ENCODE results near the gene GTF2F1. TPM values are rescaled to one million over a fixed set of nuclear protein-coding genes. Genes with fewer than 3 reads are reported as not detected.
"Not testable (repeated sequence)": the region's sequence is repeated elsewhere in the genome, so short reads cannot be mapped to it uniquely, and the experiment has no call there.

The GTF2F1 gene
- polyA plus RNA-seq, 4 donors: 63.2 to 101 (median 64.7) TPM

DNA sequence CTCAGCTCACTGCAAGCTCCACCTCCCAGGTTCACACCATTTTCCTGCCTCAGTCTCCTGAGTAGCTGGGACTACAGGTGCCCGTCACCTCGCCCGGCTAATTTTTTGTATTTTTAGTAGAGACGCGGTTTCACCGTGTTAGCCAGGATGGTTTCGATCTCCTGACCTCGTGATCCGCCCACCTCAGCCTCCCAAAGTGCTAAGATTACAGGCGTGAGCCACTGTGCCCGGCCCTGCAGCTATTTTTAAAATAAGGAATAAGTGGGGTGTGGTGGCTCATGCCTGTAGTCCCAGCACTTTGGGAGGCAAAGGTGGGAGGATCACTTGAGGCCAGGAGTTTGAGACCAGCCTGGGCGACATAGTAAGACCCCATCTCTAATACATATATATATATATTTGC lies 32.5 kb downstream of the GTF2F1 start:
- H3K36me3 ChIP-seq (ENCODE audit: control insufficient read depth in 3 of 3, insufficient read depth in 2 of 3, low read depth in 1 of 3, low read length in 3 of 3): peaks cover 0 to 23% (median 2%) of the 10 kb centered on the region in 3 donors
- DNase-seq; H3K9me3 ChIP-seq (ENCODE audit: control insufficient read depth in 2 of 2, insufficient read depth in 1 of 2, low read depth in 1 of 2, low read length in 1 of 2); H3K4me3 ChIP-seq (ENCODE audit: low read depth in 1 of 3, low read length in 3 of 3); H3K27ac ChIP-seq (ENCODE audit: low read depth in 1 of 3, low read length in 2 of 3); H3K4me1 ChIP-seq (ENCODE audit: control insufficient read depth in 3 of 3, insufficient read depth in 2 of 3, low read depth in 1 of 3, low read length in 2 of 3); H3K27me3 ChIP-seq (ENCODE audit: control insufficient read depth in 3 of 3, insufficient read depth in 3 of 3, low read length in 3 of 3); FAIRE-seq: not testable (repeated sequence)
- 90 to 95% (median 92%) methylated on average over 12 of the region's 12 CpGs for whole genome bisulfite sequencing, 3 donors

DNA sequence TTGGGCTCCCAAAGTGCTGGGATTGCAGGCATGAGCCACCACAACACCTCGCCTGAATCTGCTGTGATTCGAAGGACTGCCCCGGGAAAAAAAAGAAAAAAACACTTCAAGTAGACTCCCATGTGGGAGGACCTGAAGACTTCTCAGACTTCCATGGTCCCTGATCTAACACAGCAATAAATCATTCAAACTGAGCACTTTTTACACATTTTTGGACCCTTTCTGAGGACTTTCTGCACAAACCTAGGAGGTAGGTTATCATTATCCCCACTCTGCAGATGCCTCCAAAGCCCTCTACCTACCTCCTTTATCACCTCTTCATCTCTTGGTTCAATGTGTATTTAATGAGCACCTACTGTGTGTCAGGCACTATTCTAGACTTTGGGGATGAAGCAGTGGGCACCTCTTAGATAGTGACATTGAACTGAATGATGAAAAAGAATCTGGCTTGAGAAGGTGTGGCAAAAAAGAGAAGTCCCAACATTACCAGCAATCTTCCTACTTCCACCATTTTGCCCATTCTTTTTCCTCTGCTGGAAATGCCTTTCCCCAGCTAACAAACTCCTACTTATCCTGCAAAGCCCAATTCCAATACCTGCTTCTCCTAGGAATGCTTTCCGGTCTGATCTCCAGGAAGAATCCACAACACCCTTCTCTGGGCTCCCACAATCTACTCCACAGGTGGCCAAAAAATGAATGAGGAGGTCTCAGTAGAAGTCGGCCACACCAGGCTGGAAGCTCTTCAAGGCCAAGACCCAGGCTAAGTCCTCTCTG lies 33.2 kb downstream of the GTF2F1 start:
- Histone ChIP-seq H3K27ac (ENCODE audit: low read depth in 1 of 3, low read length in 2 of 3) (no peak overlapping the region), H3K27me3 (ENCODE audit: control insufficient read depth in 3 of 3, insufficient read depth in 3 of 3, low read length in 3 of 3) (no peaks in the 10 kb centered on the region), H3K36me3 (ENCODE audit: control insufficient read depth in 3 of 3, insufficient read depth in 2 of 3, low read depth in 1 of 3, low read length in 3 of 3) (peaks cover 0 to 17% (median 0%) of the 10 kb centered on the region in 3 donors), H3K4me1 (ENCODE audit: control insufficient read depth in 3 of 3, insufficient read depth in 2 of 3, low read depth in 1 of 3, low read length in 2 of 3) (peaks cover 0 to 5% (median 0%) of the 10 kb centered on the region in 3 donors), H3K9me3 (ENCODE audit: control insufficient read depth in 2 of 2, insufficient read depth in 1 of 2, low read depth in 1 of 2, low read length in 1 of 2) (no peaks in the 10 kb centered on the region), H3K4me3 (ENCODE audit: low read depth in 1 of 3, low read length in 3 of 3) (no peak overlapping the region)
- FAIRE-seq (no peak), DNase-seq (no peak)
- WGBS, 3 donors: 81 to 97% (median 86%) methylated on average over 5 of the region's 5 CpGs

DNA sequence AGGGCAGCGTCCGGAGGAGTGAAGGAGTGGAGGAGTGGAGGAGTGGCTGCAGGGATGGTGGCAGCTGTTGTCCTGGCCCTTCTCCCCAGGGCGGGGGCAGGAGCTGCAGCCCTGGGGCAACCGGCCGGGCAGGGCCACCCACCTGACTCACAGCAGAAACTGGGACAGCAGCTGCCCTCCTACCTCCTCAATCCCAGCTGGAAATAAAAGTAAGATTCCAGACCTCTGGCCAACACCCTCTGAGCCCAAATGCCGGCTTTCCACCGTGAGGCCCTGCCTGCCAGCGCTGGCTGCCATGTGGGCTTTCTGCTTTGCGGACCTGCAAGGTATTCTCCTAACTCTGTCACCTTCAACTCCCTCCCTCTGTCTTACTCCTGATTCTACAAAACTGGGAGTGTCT lies 35.0 kb downstream of the GTF2F1 start:
- H3K4me3 ChIP-seq (ENCODE audit: low read depth in 1 of 3, low read length in 3 of 3): no peak overlapping the region
- H3K36me3 ChIP-seq (ENCODE audit: control insufficient read depth in 3 of 3, insufficient read depth in 2 of 3, low read depth in 1 of 3, low read length in 3 of 3): peaks cover 0 to 6% (median 0%) of the 10 kb centered on the region in 3 donors
- WGBS, 3 donors: 30 to 51% (median 42%) methylated on average over 7 to 9 of the region's 9 CpGs
- no peak for DNase-seq
- peaks cover 0 to 5% (median 0%) of the 10 kb centered on the region in 3 donors for H3K4me1 ChIP-seq (ENCODE audit: control insufficient read depth in 3 of 3, insufficient read depth in 2 of 3, low read depth in 1 of 3, low read length in 2 of 3)
- no peak overlapping the region for H3K27ac ChIP-seq (ENCODE audit: low read depth in 1 of 3, low read length in 2 of 3)
- H3K27me3 ChIP-seq (ENCODE audit: control insufficient read depth in 3 of 3, insufficient read depth in 3 of 3, low read length in 3 of 3): no peaks in the 10 kb centered on the region
- no peak for FAIRE-seq
- peaks cover 0 to 4% of the 10 kb centered on the region in 2 donors for H3K9me3 ChIP-seq (ENCODE audit: control insufficient read depth in 2 of 2, insufficient read depth in 1 of 2, low read depth in 1 of 2, low read length in 1 of 2)

GRCh38 chr19:6357174-6357573 lies 35.8 kb downstream of the GTF2F1 start:
- 79 to 85% (median 83%) methylated on average over 14 of the region's 14 CpGs for WGBS, 3 donors
- no peaks in the 10 kb centered on the region for H3K27me3 ChIP-seq (ENCODE audit: control insufficient read depth in 3 of 3, insufficient read depth in 3 of 3, low read length in 3 of 3)
- no peaks in the 10 kb centered on the region for H3K36me3 ChIP-seq (ENCODE audit: control insufficient read depth in 3 of 3, insufficient read depth in 2 of 3, low read depth in 1 of 3, low read length in 3 of 3)
- FAIRE-seq: no peak
- H3K4me1 ChIP-seq (ENCODE audit: control insufficient read depth in 3 of 3, insufficient read depth in 2 of 3, low read depth in 1 of 3, low read length in 2 of 3): peaks cover 0 to 1% (median 0%) of the 10 kb centered on the region in 3 donors
- no peak for DNase-seq
- peaks cover 0 to 4% of the 10 kb centered on the region in 2 donors for H3K9me3 ChIP-seq (ENCODE audit: control insufficient read depth in 2 of 2, insufficient read depth in 1 of 2, low read depth in 1 of 2, low read length in 1 of 2)
- no peak overlapping the region for H3K27ac ChIP-seq (ENCODE audit: low read depth in 1 of 3, low read length in 2 of 3)
- H3K4me3 ChIP-seq (ENCODE audit: low read depth in 1 of 3, low read length in 3 of 3): no peak overlapping the region

DNA sequence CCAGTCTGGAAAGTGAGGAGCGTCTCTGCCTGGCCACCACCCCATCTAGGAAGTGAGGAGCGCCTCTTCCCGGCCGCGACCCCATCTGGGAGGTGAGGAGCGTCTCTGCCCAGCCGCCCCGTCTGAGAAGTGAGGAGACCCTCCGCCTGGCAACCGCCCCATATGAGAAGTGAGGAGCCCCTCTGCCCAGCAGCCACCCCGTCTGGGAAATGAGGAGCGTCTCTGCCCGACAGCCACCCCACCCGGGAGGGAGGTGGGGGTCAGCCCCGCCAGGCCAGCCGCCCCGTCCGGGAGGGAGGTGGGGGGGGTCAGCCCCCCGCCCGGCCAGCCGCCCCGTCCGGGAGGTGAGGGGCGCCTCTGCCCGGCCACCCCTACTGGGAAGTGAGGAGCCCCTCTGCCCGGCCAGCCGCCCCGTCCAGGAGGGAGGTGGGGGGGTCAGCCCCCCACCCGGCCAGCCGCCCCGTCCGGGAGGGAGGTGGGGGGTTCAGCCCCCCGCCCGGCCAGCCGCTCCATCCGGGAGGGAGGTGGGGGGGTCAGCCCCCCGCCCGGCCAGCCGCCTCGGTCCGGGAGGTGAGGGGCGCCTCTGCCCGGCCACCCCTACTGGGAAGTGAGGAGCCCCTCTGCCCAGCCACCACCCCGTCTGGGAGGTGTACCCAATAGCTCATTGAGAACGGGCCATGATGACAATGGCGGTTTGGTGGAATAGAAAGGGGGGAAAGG lies 37.5 kb downstream of the GTF2F1 start:
- not testable (repeated sequence) for H3K4me1 ChIP-seq (ENCODE audit: control insufficient read depth in 3 of 3, insufficient read depth in 2 of 3, low read depth in 1 of 3, low read length in 2 of 3); FAIRE-seq; DNase-seq; H3K36me3 ChIP-seq (ENCODE audit: control insufficient read depth in 3 of 3, insufficient read depth in 2 of 3, low read depth in 1 of 3, low read length in 3 of 3); H3K27me3 ChIP-seq (ENCODE audit: control insufficient read depth in 3 of 3, insufficient read depth in 3 of 3, low read length in 3 of 3); H3K27ac ChIP-seq (ENCODE audit: low read depth in 1 of 3, low read length in 2 of 3); H3K9me3 ChIP-seq (ENCODE audit: control insufficient read depth in 2 of 2, insufficient read depth in 1 of 2, low read depth in 1 of 2, low read length in 1 of 2); H3K4me3 ChIP-seq (ENCODE audit: low read depth in 1 of 3, low read length in 3 of 3)
- WGBS, 3 donors: 95 to 98% (median 95%) methylated on average over 12 to 39 of the region's 46 CpGs

DNA sequence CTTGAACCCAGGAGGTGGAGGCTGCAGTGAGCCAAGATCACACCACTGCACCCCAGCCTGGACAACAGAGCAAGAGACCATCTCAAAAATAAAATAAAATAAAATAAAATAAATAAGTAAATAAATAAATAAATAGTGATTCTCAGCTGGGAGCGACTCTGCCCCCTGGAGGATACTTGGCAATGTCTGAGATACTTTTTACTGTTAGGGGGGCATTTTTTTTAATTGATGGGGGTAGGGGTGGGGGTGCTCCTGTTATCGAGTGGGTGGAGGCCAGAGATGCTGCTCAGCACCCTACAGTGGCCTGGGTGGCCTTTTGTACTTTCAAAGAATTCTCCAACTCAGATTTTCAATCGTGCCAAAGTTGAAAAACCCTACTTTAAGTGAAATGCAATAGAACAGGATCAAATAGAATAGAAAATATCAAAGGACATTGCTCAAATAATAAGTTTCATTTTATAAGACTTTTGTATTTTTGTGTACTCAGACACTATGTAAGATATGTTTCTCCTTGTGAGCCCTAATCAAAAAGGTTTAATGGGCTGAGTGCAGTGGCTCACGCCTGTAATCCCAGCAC lies 38.8 kb downstream of the GTF2F1 start:
- Histone ChIP-seq H3K9me3 (ENCODE audit: control insufficient read depth in 2 of 2, insufficient read depth in 1 of 2, low read depth in 1 of 2, low read length in 1 of 2) (peaks cover 0 to 4% of the 10 kb centered on the region in 2 donors), H3K36me3 (ENCODE audit: control insufficient read depth in 3 of 3, insufficient read depth in 2 of 3, low read depth in 1 of 3, low read length in 3 of 3) (no peaks in the 10 kb centered on the region), H3K4me3 (ENCODE audit: low read depth in 1 of 3, low read length in 3 of 3) (no peak overlapping the region), H3K27ac (ENCODE audit: low read depth in 1 of 3, low read length in 2 of 3) (no peak overlapping the region), H3K27me3 (ENCODE audit: control insufficient read depth in 3 of 3, insufficient read depth in 3 of 3, low read length in 3 of 3) (no peaks in the 10 kb centered on the region), H3K4me1 (ENCODE audit: control insufficient read depth in 3 of 3, insufficient read depth in 2 of 3, low read depth in 1 of 3, low read length in 2 of 3) (no peaks in the 10 kb centered on the region)
- FAIRE-seq (no peak), DNase-seq (no peak)
- WGBS, 3 donors: 60 to 67% (median 63%) methylated on average over 4 of the region's 4 CpGs

GRCh38 chr19:6352381-6353165 lies 40.4 kb downstream of the GTF2F1 start:
- H3K9me3 ChIP-seq (ENCODE audit: control insufficient read depth in 2 of 2, insufficient read depth in 1 of 2, low read depth in 1 of 2, low read length in 1 of 2): peaks cover 0 to 4% of the 10 kb centered on the region in 2 donors
- H3K4me3 ChIP-seq (ENCODE audit: low read depth in 1 of 3, low read length in 3 of 3): no peak overlapping the region
- H3K4me1 ChIP-seq (ENCODE audit: control insufficient read depth in 3 of 3, insufficient read depth in 2 of 3, low read depth in 1 of 3, low read length in 2 of 3): no peaks in the 10 kb centered on the region
- WGBS, 3 donors: 86 to 95% (median 93%) methylated on average over 2 of the region's 2 CpGs
- no peak for FAIRE-seq
- no peaks in the 10 kb centered on the region for H3K36me3 ChIP-seq (ENCODE audit: control insufficient read depth in 3 of 3, insufficient read depth in 2 of 3, low read depth in 1 of 3, low read length in 3 of 3)
- no peak overlapping the region for H3K27ac ChIP-seq (ENCODE audit: low read depth in 1 of 3, low read length in 2 of 3)
- H3K27me3 ChIP-seq (ENCODE audit: control insufficient read depth in 3 of 3, insufficient read depth in 3 of 3, low read length in 3 of 3): no peaks in the 10 kb centered on the region
- DNase-seq: no peak

DNA sequence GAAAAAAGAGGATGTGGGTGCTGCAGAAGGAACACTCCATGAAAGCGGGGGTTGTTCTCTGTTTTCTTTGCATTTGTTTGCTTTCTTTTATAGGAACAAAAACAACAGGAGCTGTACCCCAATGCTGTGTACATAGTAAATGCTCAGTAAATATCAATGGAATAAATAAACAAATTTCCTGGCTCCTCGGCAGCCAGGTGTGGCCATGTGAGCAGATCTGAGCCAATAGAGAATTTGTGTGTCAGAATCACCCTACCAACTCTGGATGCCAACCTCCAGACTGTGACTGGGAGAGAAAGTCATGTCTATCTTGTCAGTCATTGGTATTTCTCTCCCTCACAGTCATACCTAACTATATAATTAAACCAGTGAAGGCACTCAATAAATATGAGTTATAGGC lies 42.3 kb downstream of the GTF2F1 start:
- DNase-seq (no peak), FAIRE-seq (no peak)
- peaks cover 0 to 4% of the 10 kb centered on the region in 2 donors for H3K9me3 ChIP-seq (ENCODE audit: control insufficient read depth in 2 of 2, insufficient read depth in 1 of 2, low read depth in 1 of 2, low read length in 1 of 2)
- H3K36me3 ChIP-seq (ENCODE audit: control insufficient read depth in 3 of 3, insufficient read depth in 2 of 3, low read depth in 1 of 3, low read length in 3 of 3): no peaks in the 10 kb centered on the region
- WGBS, 3 donors: 65 to 74% (median 70%) methylated on average over 2 of the region's 2 CpGs
- H3K27ac ChIP-seq (ENCODE audit: low read depth in 1 of 3, low read length in 2 of 3): no peak overlapping the region
- no peaks in the 10 kb centered on the region for H3K4me1 ChIP-seq (ENCODE audit: control insufficient read depth in 3 of 3, insufficient read depth in 2 of 3, low read depth in 1 of 3, low read length in 2 of 3)
- H3K27me3 ChIP-seq (ENCODE audit: control insufficient read depth in 3 of 3, insufficient read depth in 3 of 3, low read length in 3 of 3): no peaks in the 10 kb centered on the region
- H3K4me3 ChIP-seq (ENCODE audit: low read depth in 1 of 3, low read length in 3 of 3): no peak overlapping the region

Measured in small intestine (tissue), 7 donors.